Daoy (cell line): ENCODE data around the gene RPS24. TPM values are rescaled to one million over a fixed set of nuclear protein-coding genes. Genes with fewer than 3 reads are reported as not detected.
"Not testable (repeated sequence)": the region's sequence is repeated elsewhere in the genome, so short reads cannot be mapped to it uniquely, and the experiment has no call there.

Experiments
- DNase-seq: peaks from one replicate; pipeline ENCODE4 v3.0.0-alpha.2; 2015; ENCODE audit warnings: low read depth
- total RNA-seq: library from RNA; depleted of rRNA; stranded (reverse); fragments of >200 nt; shearing (Covaris generic); gene quantifications from 2 replicates; pipeline ENCODE4 v1.2.3, GENCODE V29; 2014

RPS24 gene
- total RNA-seq, 1 experiment from 2014 or later = 2,233 TPM

GRCh38 chr10:78049851-78050250, 16.2 kb downstream of the RPS24 start:
- DNase-seq = no peak

- DNase-seq = peak; percentile 65
Measured at GRCh38 chr10:78053211-78053868, 19.7 kb downstream of the RPS24 start.

GRCh38 chr10:78058562-78058961, 24.9 kb downstream of the RPS24 start:
- DNase-seq = no peak

- no peak for DNase-seq
Measured at GRCh38 chr10:78059906-78060702, 26.4 kb downstream of the RPS24 start.

GRCh38 chr10:78062296-78062695, 28.6 kb downstream of the RPS24 start:
- DNase-seq = no peak

GRCh38 chr10:78063236-78063635, 29.6 kb downstream of the RPS24 start:
- DNase-seq = no peak

- DNase-seq = not testable (repeated sequence)
Measured at GRCh38 chr10:78064919-78065318, 31.3 kb downstream of the RPS24 start.

- DNase-seq = no peak
Measured at GRCh38 chr10:78065611-78066010, 31.9 kb downstream of the RPS24 start.

- no peak for DNase-seq
Measured at GRCh38 chr10:78066012-78066411, 32.3 kb downstream of the RPS24 start.

- no peak for DNase-seq
Measured at GRCh38 chr10:78066728-78067430, 33.2 kb downstream of the RPS24 start.

GRCh38 chr10:78069151-78069550, 35.5 kb downstream of the RPS24 start:
- DNase-seq = no peak

GRCh38 chr10:78070064-78070463, 36.4 kb downstream of the RPS24 start:
- not testable (repeated sequence) for DNase-seq

GRCh38 chr10:78070726-78071125, 37.1 kb downstream of the RPS24 start:
- no peak for DNase-seq

- no peak for DNase-seq
Measured at GRCh38 chr10:78071140-78071856, 37.6 kb downstream of the RPS24 start.

- no peak for DNase-seq
Measured at GRCh38 chr10:78071857-78072179, 38.2 kb downstream of the RPS24 start.

GRCh38 chr10:78072504-78072903, 38.8 kb downstream of the RPS24 start:
- DNase-seq = no peak

- DNase-seq = not testable (repeated sequence)
Measured at GRCh38 chr10:78075806-78076205, 42.1 kb downstream of the RPS24 start.

- DNase-seq = no peak
Measured at GRCh38 chr10:78078539-78079330, 45.1 kb downstream of the RPS24 start.

GRCh38 chr10:78079411-78079810, 45.7 kb downstream of the RPS24 start:
- no peak for DNase-seq

- no peak for DNase-seq
Measured at GRCh38 chr10:78081292-78081691, 47.6 kb downstream of the RPS24 start.

GRCh38 chr10:78082636-78083035, 49.0 kb downstream of the RPS24 start:
- no peak for DNase-seq
